Prostate gland (tissue), 2 donors: ENCODE measurements around the gene ZCCHC2.

Experiments used
- POLR2A ChIP-seq: fragments of 450-650 bp; IDR thresholded peaks from one replicate; pipeline ENCODE4 v1.6.1; 2016; ENCODE audit warnings: antibody characterized with exemption, mild to moderate bottlenecking
- TF ChIP-seq, protein P1 (sequence below), 4 experiments: fragments of 200-600 bp in 2 of 4; fragments of 450-650 bp in 2 of 4; sonication (generic) in 2 of 4; IDR thresholded peaks; 1 replicate in 3 of 4; 2 replicates in 1 of 4; pipeline ENCODE4 v1.5.1; 2016 to 2019; ENCODE audit warnings: antibody characterized with exemption in 4 of 4, mild to moderate bottlenecking in 2 of 4, moderate library complexity in 2 of 4

DNA sequence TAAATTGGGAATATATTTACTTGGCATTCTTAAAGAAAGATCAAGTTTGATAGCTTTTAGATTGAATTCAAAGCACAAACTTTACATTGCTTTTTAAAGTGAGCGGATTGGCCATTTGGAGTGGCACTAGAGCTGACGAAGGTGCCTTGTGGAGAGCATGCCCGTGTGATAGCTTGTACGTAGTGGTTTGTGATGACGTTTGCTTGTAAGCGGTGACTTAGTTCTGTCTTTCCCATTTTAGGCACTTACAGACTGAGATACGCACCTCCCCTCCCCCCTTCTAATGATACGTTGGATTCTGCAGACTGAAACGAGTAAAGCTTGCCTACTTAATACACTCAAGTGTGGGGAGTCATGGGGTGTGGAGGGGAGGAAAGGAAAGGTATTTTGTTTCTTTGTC is 53.4 kb downstream of the ZCCHC2 start:
- TF ChIP-seq, protein P1, sequence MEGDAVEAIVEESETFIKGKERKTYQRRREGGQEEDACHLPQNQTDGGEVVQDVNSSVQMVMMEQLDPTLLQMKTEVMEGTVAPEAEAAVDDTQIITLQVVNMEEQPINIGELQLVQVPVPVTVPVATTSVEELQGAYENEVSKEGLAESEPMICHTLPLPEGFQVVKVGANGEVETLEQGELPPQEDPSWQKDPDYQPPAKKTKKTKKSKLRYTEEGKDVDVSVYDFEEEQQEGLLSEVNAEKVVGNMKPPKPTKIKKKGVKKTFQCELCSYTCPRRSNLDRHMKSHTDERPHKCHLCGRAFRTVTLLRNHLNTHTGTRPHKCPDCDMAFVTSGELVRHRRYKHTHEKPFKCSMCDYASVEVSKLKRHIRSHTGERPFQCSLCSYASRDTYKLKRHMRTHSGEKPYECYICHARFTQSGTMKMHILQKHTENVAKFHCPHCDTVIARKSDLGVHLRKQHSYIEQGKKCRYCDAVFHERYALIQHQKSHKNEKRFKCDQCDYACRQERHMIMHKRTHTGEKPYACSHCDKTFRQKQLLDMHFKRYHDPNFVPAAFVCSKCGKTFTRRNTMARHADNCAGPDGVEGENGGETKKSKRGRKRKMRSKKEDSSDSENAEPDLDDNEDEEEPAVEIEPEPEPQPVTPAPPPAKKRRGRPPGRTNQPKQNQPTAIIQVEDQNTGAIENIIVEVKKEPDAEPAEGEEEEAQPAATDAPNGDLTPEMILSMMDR (IDR thresholded peaks at IDR 0.05): no peak
- no peak for TF ChIP-seq POLR2A
